Kidney (tissue), 14 donors: ENCODE results near the gene STX1B. TPM values are rescaled to one million over a fixed set of nuclear protein-coding genes. Genes with fewer than 3 reads are reported as not detected.
A peak's percentile ranks its signal among the peaks of the same experiment; 100 is the strongest.

Experiments
- DNase-seq, 5 donors: peaks; one replicate each; pipeline ENCODE4 v3.0.0-alpha.2; 2013 to 2020
- FAIRE-seq: peaks from 2 replicates; lab custom pipeline; 2012; peaks lifted over from hg19 to GRCh38; lab: Jason Lieb, UNC
- H3K27ac ChIP-seq, 2 donors: one replicate each; pipeline ENCODE4 v1.7.0; 2013; ENCODE audit warnings: low read depth in 2 of 2, low read length in 2 of 2, inconsistent platforms in 1 of 2
- H3K27me3 ChIP-seq: one replicate; pipeline ENCODE4 v1.7.1; 2013; ENCODE audit warnings: low read length, inconsistent platforms; ENCODE audit not compliant: control insufficient read depth, insufficient read depth
- H3K36me3 ChIP-seq, 3 donors: one replicate each; pipeline versions ENCODE4 v1.7.0 to v1.7.1; 2013; ENCODE audit warnings: low read length in 3 of 3, control low read depth in 1 of 3, inconsistent platforms in 1 of 3; ENCODE audit not compliant: insufficient read depth in 3 of 3, control insufficient read depth in 2 of 3
- H3K4me1 ChIP-seq, 3 donors: one replicate each; pipeline versions ENCODE4 v1.7.0 to v1.7.1; 2013; ENCODE audit warnings: low read length in 3 of 3, inconsistent platforms in 1 of 3, low read depth in 1 of 3; ENCODE audit not compliant: control insufficient read depth in 2 of 3, insufficient read depth in 2 of 3
- H3K4me3 ChIP-seq, 3 donors: one replicate each; pipeline versions ENCODE4 v1.7.0 to v1.8.1; 2013; ENCODE audit warnings: low read length in 3 of 3, control low read depth in 1 of 3, inconsistent platforms in 1 of 3
- H3K9ac ChIP-seq, 3 donors: one replicate each; pipeline versions ENCODE4 v1.7.0 to v1.7.1; 2013; ENCODE audit warnings: low read length in 3 of 3, control low read depth in 1 of 3, inconsistent platforms in 1 of 3
- H3K9me3 ChIP-seq, 3 donors: one replicate each; pipeline versions ENCODE4 v1.7.0 to v1.7.1; 2013; ENCODE audit warnings: low read length in 3 of 3, control low read depth in 1 of 3, inconsistent platforms in 1 of 3; ENCODE audit not compliant: control insufficient read depth in 2 of 3, insufficient read depth in 1 of 3
- CTCF ChIP-seq: IDR thresholded peaks from 3 replicates; pipeline ENCODE4 v1.5.1; 2012; ENCODE audit warnings: mild to moderate bottlenecking, moderate library complexity, borderline replicate concordance; ENCODE audit not compliant: insufficient read depth; ENCODE audit errors: extremely low read depth
- intact Hi-C: fragments of 100-400 bp; cut with DNase I; formaldehyde crosslinking; loops from one replicate; pipeline ENCODE4 v1.11.1; 2022
- polyA plus RNA-seq: library from polyadenylated mRNA; stranded (reverse); fragments of 350-450 nt; fragmentation: Illumina TruSeq; extraction: RNeasy Lipid Tissue Mini Kit (QIAGEN cat#74804); gene quantifications from one replicate; pipeline ENCODE4 v1.2.3, GENCODE V29; 2014; ENCODE audit warnings: low read depth, low replicate concordance; ENCODE audit not compliant: insufficient read depth
- total RNA-seq: library from RNA; stranded (reverse); fragmentation: NEBNext Ultra II Directional; extraction: Animal tissue kit (Norgen Biotek cat#: 25700); gene quantifications from one replicate; pipeline ENCODE4 v1.2.1, GENCODE V29; 2021
- donor health status: control.
- donor health status: control.
- donor health status: control.
- donor health status: control.
- donor health status: control.
- donor health status: DM: yes; HTN: yes; CAD: no.
- donor health status: Normal renal cell carcinoma (clear cell type).

STX1B gene
- total and polyA plus RNA-seq, 2 donors from 2014 or later, result 0.22 to 1.7 TPM

- FAIRE-seq (no peak), DNase-seq (peak; percentile 97 to 99 (median 99))
- no peak for TF ChIP-seq CTCF
- Histone ChIP-seq H3K9ac (peak overlapping the region in 1 of 3 donors; percentile 79), H3K36me3 (peaks cover 2 to 3% (median 2%) of the 10 kb centered on the region in 3 donors), H3K27ac (peak overlapping the region; percentile 69 to 94), H3K4me1 (peaks cover 0 to 17% (median 10%) of the 10 kb centered on the region in 3 donors), H3K9me3 (no peaks in the 10 kb centered on the region), H3K4me3 (peak overlapping the region; percentile 34 to 89 (median 81)), H3K27me3 (no peaks in the 10 kb centered on the region)
- intact Hi-C loops, result no loop called here
Measured at GRCh38 chr16:30947859-30948666, 62.4 kb downstream of the STX1B start.

GRCh38 chr16:30947541-30947858 is 62.9 kb downstream of the STX1B start:
- peak in 1 of 5 donors; percentile 91 for DNase-seq
- Histone ChIP-seq H3K9ac (peak overlapping the region in 1 of 3 donors; percentile 26), H3K4me3 (no peak overlapping the region), H3K4me1 (peaks cover 0 to 17% (median 9%) of the 10 kb centered on the region in 3 donors), H3K27ac (peak overlapping the region; percentile 54 to 94), H3K9me3 (no peaks in the 10 kb centered on the region), H3K27me3 (no peaks in the 10 kb centered on the region), H3K36me3 (peaks cover 2 to 3% (median 3%) of the 10 kb centered on the region in 3 donors)
- no peak for TF ChIP-seq CTCF
- no peak for FAIRE-seq
- intact Hi-C loops, result no loop called here

- H3K9me3 ChIP-seq, result no peaks in the 10 kb centered on the region
- no peaks in the 10 kb centered on the region for H3K27me3 ChIP-seq
- FAIRE-seq (no peak), DNase-seq (peak in 2 of 5 donors; percentile 75 to 80)
- no peak overlapping the region for H3K4me3 ChIP-seq
- intact Hi-C loops, result no loop called here
- no peak overlapping the region for H3K9ac ChIP-seq
- peaks cover 0 to 22% (median 14%) of the 10 kb centered on the region in 3 donors for H3K4me1 ChIP-seq
- H3K36me3 ChIP-seq, result peaks cover 2 to 4% (median 3%) of the 10 kb centered on the region in 3 donors
- H3K27ac ChIP-seq, result no peak overlapping the region
- TF ChIP-seq CTCF, result no peak
Measured at GRCh38 chr16:30946671-30947540, 63.5 kb downstream of the STX1B start.
